K562 (cell line): Measurements from ENCODE around the gene FAM110D. TPM values are rescaled to one million over a fixed set of nuclear protein-coding genes. Genes with fewer than 3 reads are reported as not detected.

Experiments
- ATAC-seq: fragments of 200-7000 bp; cut with Tn5 transposase; 3 replicates; pipeline ENCODE4 v1.9.1; 2020; ENCODE audit warnings: moderate library complexity
- BruUV-seq: library from RNA; stranded (reverse); fragments of 400-500 nt; replicated peaks from 2 replicates; lab custom pipeline; 2021; lab: Mats Ljungman, UMichigan
- CTCF ChIA-PET: fragments of 300-600 bp; formaldehyde crosslinking; extraction: SDS; loops from one replicate; lab custom pipeline; 2021; ENCODE audit warnings: low intra/inter-chr PET ratio; lab: Yijun Ruan, JAX
- POLR2A ChIA-PET: fragments of 300-600, 350-650 bp; sonication (Branson Sonifier 250); formaldehyde crosslinking; extraction: SDS; loops from one replicate; lab custom pipeline; 2021; ENCODE audit warnings: antibody characterized with exemption, inconsistent platforms; lab: Yijun Ruan, JAX
- DNase-seq, 4 experiments: peaks; one replicate each; pipeline versions ENCODE4 v3.0.0 to v3.0.0-alpha.2; 2011 to 2018; ENCODE audit warnings: low spot score in 3 of 4, mixed read lengths in 3 of 4; ENCODE audit errors: extremely low read depth in 1 of 4
- FAIRE-seq: peaks from 2 replicates; lab custom pipeline; 2011; peaks lifted over from hg19 to GRCh38; lab: Jason Lieb, UNC
- H2AFZ ChIP-seq: 2 replicates; pipeline ENCODE4 v1.6.0; 2011; ENCODE audit warnings: low read depth, low read length, control low read depth, inconsistent platforms
- H3K27ac ChIP-seq: fragments of 200-600 bp; 3 replicates; pipeline ENCODE4 v1.8.0; 2011; ENCODE audit warnings: low read depth, mild to moderate bottlenecking, control low read depth, inconsistent platforms, low read length, moderate library complexity, mixed read lengths; ENCODE audit errors: extremely low read depth
- H3K27me3 ChIP-seq, 2 experiments: fragments of 300-600 bp in 1 of 2; 2 replicates in 1 of 2; 3 replicates in 1 of 2; pipeline versions ENCODE4 v1.6.0 to v1.8.0; 2011; ENCODE audit warnings: inconsistent platforms in 2 of 2, low read length in 2 of 2, mild to moderate bottlenecking in 1 of 2, mixed read lengths in 1 of 2, moderate library complexity in 1 of 2; ENCODE audit not compliant: control insufficient read depth in 2 of 2, insufficient read depth in 2 of 2
- H3K36me3 ChIP-seq: fragments of 300-600 bp; 3 replicates; pipeline ENCODE4 v1.8.0; 2011; ENCODE audit warnings: mild to moderate bottlenecking, low read length, inconsistent platforms; ENCODE audit not compliant: control insufficient read depth, insufficient read depth
- H3K4me1 ChIP-seq, 2 experiments: fragments of 200-600 bp in 1 of 2; replicated peaks in 1 of 2; 2 replicates in 1 of 2; 3 replicates in 1 of 2; pipeline versions ENCODE4 v1.5.1 to v1.8.0; 2011; ENCODE audit warnings: inconsistent platforms in 2 of 2, low read length in 2 of 2, mild to moderate bottlenecking in 1 of 2, mixed read lengths in 1 of 2, moderate library complexity in 1 of 2; ENCODE audit not compliant: control insufficient read depth in 2 of 2, insufficient read depth in 2 of 2
- H3K4me2 ChIP-seq: 2 replicates; pipeline ENCODE4 v1.6.1; 2011; ENCODE audit warnings: low read length, control low read depth, inconsistent platforms, mixed read lengths; ENCODE audit not compliant: insufficient read depth
- H3K4me3 ChIP-seq: fragments of 200-600 bp; sonication (generic), shearing (Covaris generic); 2 replicates; pipeline ENCODE4 v1.5.1; 2016; ENCODE audit warnings: control low read depth, inconsistent platforms
- H3K79me2 ChIP-seq: fragments of 200-600 bp; 3 replicates; pipeline ENCODE4 v1.8.0; 2011; ENCODE audit warnings: low read length, inconsistent platforms; ENCODE audit not compliant: control insufficient read depth, insufficient read depth
- H3K9ac ChIP-seq, 2 experiments: 2 replicates each; pipeline versions ENCODE4 v1.6.0 to v1.6.1; 2011; ENCODE audit warnings: low read depth in 2 of 2, low read length in 2 of 2, control low read depth in 1 of 2, inconsistent platforms in 1 of 2, mild to moderate bottlenecking in 1 of 2, mixed read lengths in 1 of 2; ENCODE audit not compliant: insufficient read depth in 1 of 2
- H3K9me1 ChIP-seq: one replicate; pipeline ENCODE4 v1.6.0; 2011; ENCODE audit warnings: inconsistent platforms, mild to moderate bottlenecking, low read length, moderate library complexity; ENCODE audit not compliant: control insufficient read depth, insufficient read depth
- H3K9me3 ChIP-seq: replicated peaks from 2 replicates; pipeline ENCODE4 v1.5.1; 2011; ENCODE audit warnings: low read depth, low read length, inconsistent platforms; ENCODE audit not compliant: control insufficient read depth, insufficient read depth
- H4K20me1 ChIP-seq: replicated peaks from 2 replicates; pipeline ENCODE4 v1.6.1; 2011; ENCODE audit warnings: low read length, inconsistent platforms, mixed read lengths; ENCODE audit not compliant: control insufficient read depth, insufficient read depth
- BHLHE40 ChIP-seq: IDR thresholded peaks from 2 replicates; pipeline ENCODE4 v1.6.1; 2011; ENCODE audit warnings: low read length, improper control_type of control experiment
- CREB3 ChIP-seq: fragments of 450-650 bp; conservative IDR thresholded peaks from 2 replicates; pipeline ENCODE4 v1.6.1; 2016; ENCODE audit warnings: missing genetic modification characterization, low read depth, mild to moderate bottlenecking, missing compliant biosample characterization, moderate library complexity
- MIER1 ChIP-seq: fragments of 450-650 bp; IDR thresholded peaks from 2 replicates; pipeline ENCODE4 v1.6.1; 2016; ENCODE audit warnings: antibody characterized with exemption, mild to moderate bottlenecking, low read depth
- NFE2L1 ChIP-seq: fragments of 450-650 bp; IDR thresholded peaks from 2 replicates; pipeline ENCODE4 v1.6.1; 2016; ENCODE audit warnings: missing genetic modification characterization, low read depth, mild to moderate bottlenecking, missing compliant biosample characterization, moderate library complexity, borderline replicate concordance
- NFIC ChIP-seq: fragments of 450-650 bp; IDR thresholded peaks from 2 replicates; pipeline ENCODE4 v1.6.1; 2017; ENCODE audit warnings: mild to moderate bottlenecking, inconsistent platforms
- PHB2 ChIP-seq: fragments of 450-650 bp; IDR thresholded peaks from 2 replicates; pipeline ENCODE4 v1.6.1; 2017; ENCODE audit warnings: low read depth
- PML ChIP-seq: IDR thresholded peaks from 2 replicates; pipeline ENCODE4 v1.6.1; 2012; ENCODE audit warnings: low read length, inconsistent platforms
- PRDM10 ChIP-seq: fragments of 450-650 bp; IDR thresholded peaks from 2 replicates; pipeline ENCODE4 v1.6.1; 2018; ENCODE audit not compliant: partially characterized antibody
- PURB ChIP-seq: sonication (generic); formaldehyde crosslinking; IDR thresholded peaks from 2 replicates; pipeline ENCODE4 v1.9.0; 2021; ENCODE audit warnings: low read depth, mild to moderate bottlenecking, missing genetic modification reagents
- U2AF1 ChIP-seq: fragments of 200-400 bp; formaldehyde crosslinking; optimal IDR thresholded peaks from 2 replicates; pipeline ENCODE3; 2017; ENCODE audit warnings: mild to moderate bottlenecking, low read depth, low read length, moderate library complexity
- USF1 ChIP-seq: sonication (generic); formaldehyde crosslinking; IDR thresholded peaks from 2 replicates; pipeline ENCODE4 v1.9.0; 2022; ENCODE audit warnings: mild to moderate bottlenecking, missing genetic modification reagents
- VEZF1 ChIP-seq: fragments of 200-800 bp; sonication (Bioruptor generic); IDR thresholded peaks from 2 replicates; pipeline ENCODE4 v1.6.1; 2017; ENCODE audit warnings: missing genetic modification characterization, missing compliant biosample characterization
- ZNF253 ChIP-seq: fragments of 250-450 bp; sonication (Bioruptor Pico); conservative IDR thresholded peaks from 2 replicates; pipeline ENCODE4 v1.6.1; 2021; ENCODE audit warnings: mild to moderate bottlenecking
- WGBS: fragments of 100-300 bp; shearing (Covaris generic); methylation state at CpG from one replicate; pipeline ENCODE4 v1.1.6; 2016; ENCODE audit warnings: low coverage, mixed read lengths; ENCODE audit not compliant: insufficient coverage; ENCODE audit errors: missing lambda C conversion rate; 5-methylcytosine and 5-hydroxymethylcytosine counted together
- in situ Hi-C: fragments of 300-500 bp; cut with MboI; formaldehyde crosslinking; loops from 4 replicates; pipeline ENCODE4 v1.15.0; 2018; ENCODE audit warnings: inconsistent platforms, mixed read lengths
- intact Hi-C: fragments of 100-400 bp; cut with micrococcal nuclease; formaldehyde crosslinking; loops from 2 replicates; pipeline ENCODE4 v1.14.2; 2022
- polyA plus RNA-seq, 8 experiments: library from polyadenylated mRNA; depleted of rRNA in 4 of 8; stranded (reverse) in 5 of 8; unstranded in 3 of 8; fragments of >200 nt; fragmentation: Nextera tagmentation in 2 of 8; fragmentation: Illumina TruSeq in 1 of 8; extraction: Ambion mirVana in 2 of 8; extraction: Trizol in 1 of 8; gene quantifications; 2 replicates each; pipeline versions ENCODE4 v1.2.1 to v1.2.3, GENCODE V29; 2011 to 2014; ENCODE audit warnings: inconsistent platforms in 1 of 8, missing spikeins in 1 of 8
- total RNA-seq, 7 experiments: library from RNA; depleted of rRNA in 6 of 7; stranded (reverse); fragments of >200 nt in 6 of 7; fragmentation: Illumina TruSeq in 2 of 7; extraction: Trizol in 2 of 7; gene quantifications; 2 replicates each; pipeline versions ENCODE4 v1.2.1 to v1.2.3, GENCODE V29; 2011 to 2021; ENCODE audit warnings: low replicate concordance in 1 of 7

FAM110D gene
- total and polyA plus RNA-seq, 9 of the 15 experiments (the other 6 are each of a cell fraction or from before 2014, with no cell fraction given): 0.04 to 1.1 (median 0.33) TPM

- H3K27ac ChIP-seq: peak within 1 kb of the TSS; percentile 85
- H3K4me3 ChIP-seq: peak within 1 kb of the TSS; percentile 89
- in situ Hi-C loops (no loop called here), intact Hi-C loops (loop anchor here (2.0 kb wide), 2 partner anchors 32 to 66 kb away; partner anchors contain the start of gene CEP85)
- peak within 1 kb of the TSS; percentile 90 for H2AFZ ChIP-seq
- no peaks in the 10 kb centered on the region for H3K9me3 ChIP-seq
- peak; percentile 51 for FAIRE-seq
- BruUV-seq: no TSS peak
- peaks cover 21 to 43% of the 10 kb centered on the region in 2 experiments for H3K4me1 ChIP-seq
- H3K9me1 ChIP-seq: peaks cover 4% of the 10 kb centered on the region
- H3K9ac ChIP-seq: peak within 1 kb of the TSS; percentile 88 to 98
- no peaks in the 10 kb centered on the region for H4K20me1 ChIP-seq
- no peaks in the 10 kb centered on the region for H3K27me3 ChIP-seq
- peaks cover 21% of the 10 kb centered on the region for H3K79me2 ChIP-seq
- ChIA-PET POLR2A (interaction anchor here (0.5 to 1.2 kb wide), 2 partner anchors 8 to 38 kb away, joined by 3 to 6 read pairs; no protein-coding TSS in a partner anchor), CTCF (interaction anchor here (0.5 to 1.9 kb wide), 5 partner anchors 31 to 204 kb away, joined by 3 to 8 read pairs (median 3); partner anchors contain the start of gene ZNF683)
- H3K36me3 ChIP-seq: peaks cover 17% of the 10 kb centered on the region; the same call in 1 of the 3 replicates
- 54% methylated on average over 5 of the region's 5 CpGs for WGBS
- no peak for ATAC-seq
- H3K4me2 ChIP-seq: peak within 1 kb of the TSS; percentile 96
- DNase-seq: peak in 1 of 4 experiments; percentile 7
- TF ChIP-seq PURB (CRISPR knock-in tag) (no peak), VEZF1 (CRISPR knock-in tag) (no peak), BHLHE40 (no peak), USF1 (no peak), NFIC (peak; percentile 80), MIER1 (no peak), ZNF253 (CRISPR knock-in tag) (no peak), CREB3 (tag) (no peak), PHB2 (no peak), U2AF1 (no peak), NFE2L1 (tag) (no peak), PRDM10 (peak; percentile 8), PML (0 out of 2 replicates have a peak, but pooled peaks have one; percentile 31)
Measured at GRCh38 chr1:26168410-26169197, 9.7 kb downstream of the FAM110D start, which contains the start of gene C1orf232. Gene C1orf232, minus strand, starts transcription at chr1:26168963. Its CDS starts 464 bp downstream, at chr1:26168499.
